Measurements from ENCODE around the gene OXGR1. TPM values are rescaled to one million over a fixed set of nuclear protein-coding genes. Genes with fewer than 3 reads are reported as not detected.
"Not testable (repeated sequence)": the region's sequence is repeated elsewhere in the genome, so short reads cannot be mapped to it uniquely, and the experiment has no call there.

The OXGR1 gene
- total RNA-seq, 3 donors from 2014 or later: 0.54 to 3.1 (median 2.0) TPM

DNA sequence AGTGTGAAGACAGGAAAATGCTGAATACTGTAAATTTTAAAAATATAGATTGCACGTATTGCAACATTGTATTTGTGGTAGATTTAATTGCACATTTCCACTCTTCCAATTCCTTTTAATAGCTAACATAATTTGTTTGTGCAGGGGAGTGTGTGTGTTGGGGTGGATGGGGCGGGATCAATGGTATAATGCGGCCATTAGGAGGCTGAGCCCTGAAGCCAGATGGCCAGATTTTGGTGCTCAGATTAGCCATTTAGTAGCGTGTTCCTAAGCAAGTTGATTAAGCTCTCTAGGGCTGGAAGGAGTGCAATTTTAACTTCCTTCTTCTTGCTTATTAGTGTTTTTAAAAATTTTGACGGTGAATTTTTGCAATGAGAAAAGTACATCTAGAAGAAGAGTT lies 5.8 kb downstream of the OXGR1 start:
- H3K4me1 ChIP-seq (ENCODE audit: low read depth): peaks cover 4% of the 10 kb centered on the region
- H3K9me3 ChIP-seq: no peaks in the 10 kb centered on the region
- intact Hi-C loops (cut with DNase I, micrococcal nuclease): no loop called here
- ATAC-seq (no peak), DNase-seq (no peak)
- no peaks in the 10 kb centered on the region for H3K36me3 ChIP-seq (ENCODE audit: low read depth)
- H3K4me3 ChIP-seq: no peak overlapping the region
- TF ChIP-seq, protein P1, sequence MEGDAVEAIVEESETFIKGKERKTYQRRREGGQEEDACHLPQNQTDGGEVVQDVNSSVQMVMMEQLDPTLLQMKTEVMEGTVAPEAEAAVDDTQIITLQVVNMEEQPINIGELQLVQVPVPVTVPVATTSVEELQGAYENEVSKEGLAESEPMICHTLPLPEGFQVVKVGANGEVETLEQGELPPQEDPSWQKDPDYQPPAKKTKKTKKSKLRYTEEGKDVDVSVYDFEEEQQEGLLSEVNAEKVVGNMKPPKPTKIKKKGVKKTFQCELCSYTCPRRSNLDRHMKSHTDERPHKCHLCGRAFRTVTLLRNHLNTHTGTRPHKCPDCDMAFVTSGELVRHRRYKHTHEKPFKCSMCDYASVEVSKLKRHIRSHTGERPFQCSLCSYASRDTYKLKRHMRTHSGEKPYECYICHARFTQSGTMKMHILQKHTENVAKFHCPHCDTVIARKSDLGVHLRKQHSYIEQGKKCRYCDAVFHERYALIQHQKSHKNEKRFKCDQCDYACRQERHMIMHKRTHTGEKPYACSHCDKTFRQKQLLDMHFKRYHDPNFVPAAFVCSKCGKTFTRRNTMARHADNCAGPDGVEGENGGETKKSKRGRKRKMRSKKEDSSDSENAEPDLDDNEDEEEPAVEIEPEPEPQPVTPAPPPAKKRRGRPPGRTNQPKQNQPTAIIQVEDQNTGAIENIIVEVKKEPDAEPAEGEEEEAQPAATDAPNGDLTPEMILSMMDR (IDR thresholded peaks at IDR 0.05): no peak

DNA sequence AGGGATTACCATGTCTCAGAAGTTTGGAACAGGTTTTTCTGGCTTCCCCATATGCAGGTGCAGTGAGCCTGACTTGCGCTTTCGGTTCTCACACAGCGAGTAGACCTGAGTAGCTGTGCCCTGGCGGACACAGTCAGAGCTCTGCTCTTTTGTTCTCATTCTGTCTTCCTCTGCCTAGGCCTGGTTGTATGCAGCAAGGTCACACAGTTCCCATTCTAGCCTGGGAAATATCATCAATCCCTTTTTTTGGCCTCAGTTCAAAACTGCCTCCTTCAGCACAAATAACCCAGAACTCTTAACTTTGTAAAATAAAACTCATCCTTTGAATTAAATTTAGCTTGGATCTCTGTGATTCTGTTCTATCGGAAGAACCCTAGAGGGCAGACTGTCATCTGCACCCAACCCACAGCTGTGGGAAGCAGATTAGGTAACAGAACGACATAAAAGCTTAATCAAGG lies 10.2 kb downstream of the OXGR1 start:
- no peak overlapping the region for H3K4me3 ChIP-seq
- TF ChIP-seq, protein P1 (IDR thresholded peaks at IDR 0.05): peak; percentile 11
- no peaks in the 10 kb centered on the region for H3K4me1 ChIP-seq (ENCODE audit: low read depth)
- H3K9me3 ChIP-seq: no peaks in the 10 kb centered on the region
- ATAC-seq (peak; percentile 100), DNase-seq (peak; percentile 67 to 75 (median 72))
- intact Hi-C loops (cut with DNase I, micrococcal nuclease): no loop called here
- no peaks in the 10 kb centered on the region for H3K36me3 ChIP-seq (ENCODE audit: low read depth)

DNA sequence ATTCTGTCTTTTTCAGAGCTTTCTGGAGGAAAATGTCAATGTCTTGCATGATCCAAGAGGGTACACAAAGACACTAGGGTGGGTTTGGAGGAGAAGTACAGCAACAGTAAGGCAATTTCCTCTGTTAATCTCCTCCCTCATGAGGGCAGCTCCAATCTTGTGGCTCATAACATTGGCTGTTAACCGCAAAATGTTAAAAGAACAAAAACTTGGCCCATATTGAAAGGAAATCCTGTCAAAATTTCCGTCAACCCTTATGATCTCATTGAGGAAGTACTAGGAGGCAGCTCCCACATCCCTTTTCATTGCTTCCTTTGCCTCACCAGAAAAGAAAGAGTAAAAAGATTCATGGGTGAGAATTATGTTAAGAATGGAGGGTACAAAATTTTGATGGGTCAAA lies 11.6 kb downstream of the OXGR1 start:
- ATAC-seq: peak; percentile 26

DNA sequence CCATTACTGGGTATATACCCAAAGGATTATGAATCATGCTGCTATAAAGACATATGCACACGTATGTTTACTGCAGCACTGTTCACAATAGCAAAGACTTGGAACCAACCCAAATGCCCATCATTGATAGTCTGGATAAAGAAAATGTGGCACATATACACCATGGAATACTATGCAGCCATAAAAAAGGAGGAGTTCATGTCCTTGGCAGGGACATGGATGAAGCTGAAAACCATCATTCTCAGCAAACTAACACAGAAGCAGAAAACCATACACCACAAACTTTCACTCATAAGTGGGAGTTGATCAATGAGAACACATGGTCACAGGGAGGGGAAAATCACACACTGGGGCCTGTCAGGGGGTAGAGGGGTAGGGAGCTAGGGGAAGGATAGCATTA lies 14.4 kb downstream of the OXGR1 start:
- DNase-seq; H3K4me1 ChIP-seq (ENCODE audit: low read depth); intact Hi-C loops (cut with DNase I, micrococcal nuclease); H3K4me3 ChIP-seq; ATAC-seq; H3K9me3 ChIP-seq; H3K36me3 ChIP-seq (ENCODE audit: low read depth): not testable (repeated sequence)

More for the DNA sequence above, 11.6 kb downstream of the OXGR1 start:
- DNase-seq: no peak
- H3K36me3 ChIP-seq (ENCODE audit: low read depth): no peaks in the 10 kb centered on the region
- H3K4me1 ChIP-seq (ENCODE audit: low read depth): no peaks in the 10 kb centered on the region
- H3K9me3 ChIP-seq: no peaks in the 10 kb centered on the region
- TF ChIP-seq, protein P1 (IDR thresholded peaks at IDR 0.05): no peak
- intact Hi-C loops (cut with DNase I, micrococcal nuclease): no loop called here
- H3K4me3 ChIP-seq: no peak overlapping the region

DNA sequence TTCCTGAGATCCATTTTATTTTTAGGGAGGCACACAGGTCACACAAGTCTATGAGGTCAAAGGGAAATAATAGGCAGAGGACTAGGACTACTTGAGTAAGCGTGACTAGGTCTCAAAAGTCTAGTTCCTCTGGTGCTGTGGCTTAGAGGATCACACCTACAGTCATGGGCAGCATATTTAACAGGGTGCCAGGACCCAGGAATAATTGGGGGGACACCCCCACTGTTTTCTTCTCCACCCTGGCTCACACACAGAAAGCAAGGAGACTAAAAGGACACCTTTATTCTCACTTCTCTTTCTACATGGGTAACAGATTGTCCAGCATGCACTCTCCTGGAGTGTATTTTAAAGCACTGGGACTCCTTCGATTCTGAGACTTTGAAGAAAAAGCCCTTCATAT lies 26.2 kb downstream of the OXGR1 start:
- no peak for ATAC-seq
- Histone ChIP-seq H3K4me3 (no peak overlapping the region), H3K9me3 (peaks cover 45% of the 10 kb centered on the region), H3K4me1 (ENCODE audit: low read depth) (no peaks in the 10 kb centered on the region), H3K36me3 (ENCODE audit: low read depth) (no peaks in the 10 kb centered on the region)
- DNase-seq: no peak
- intact Hi-C loops (cut with DNase I, micrococcal nuclease): no loop called here
- TF ChIP-seq, protein P1 (IDR thresholded peaks at IDR 0.05): no peak

DNA sequence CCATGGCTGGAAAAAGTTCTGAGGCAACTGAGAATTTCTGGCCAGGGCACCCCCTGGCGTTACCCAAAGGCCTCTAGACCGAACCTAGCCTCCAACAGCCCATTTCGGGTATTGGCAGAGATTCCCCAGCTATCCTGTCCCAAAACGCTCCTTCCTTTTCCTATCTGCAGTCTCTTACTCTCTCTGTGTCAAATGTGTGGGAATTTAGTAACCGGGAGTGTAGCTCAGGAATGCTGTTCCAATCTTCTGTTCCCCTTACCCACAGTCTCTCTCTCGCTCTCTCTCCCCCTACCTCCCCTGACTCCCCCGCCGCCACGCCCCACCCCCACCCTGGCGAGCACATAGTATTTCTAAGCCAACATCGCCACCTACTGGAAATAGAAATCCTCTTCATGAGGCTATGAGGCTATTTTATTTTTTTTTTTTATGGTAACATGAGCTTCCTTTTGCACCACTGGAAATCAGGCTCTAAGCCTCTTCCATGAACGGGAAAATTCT lies 27.0 kb downstream of the OXGR1 start:
- Histone ChIP-seq H3K4me1 (ENCODE audit: low read depth) (no peaks in the 10 kb centered on the region), H3K36me3 (ENCODE audit: low read depth) (no peaks in the 10 kb centered on the region), H3K4me3 (no peak overlapping the region), H3K9me3 (peaks cover 45% of the 10 kb centered on the region)
- DNase-seq (no peak), ATAC-seq (no peak)
- TF ChIP-seq, protein P1 (IDR thresholded peaks at IDR 0.05): no peak
- intact Hi-C loops (cut with DNase I, micrococcal nuclease): no loop called here
